Spleen (tissue), 7 donors: ENCODE measurements around the gene ALS2.

Experiments
- POLR2AphosphoS5 ChIP-seq, 3 donors: sonication (generic); formaldehyde crosslinking; IDR thresholded peaks; one replicate each; pipeline ENCODE4 v1.5.1; 2017; ENCODE audit warnings: antibody characterized with exemption in 3 of 3
- TF ChIP-seq, protein P1 (sequence below), 11 experiments: fragments of 200-600 bp in 7 of 11; fragments of 450-650 bp in 4 of 11; sonication (generic) in 4 of 11; IDR thresholded peaks in 8 of 11; conservative IDR thresholded peaks in 3 of 11; 1 replicate in 7 of 11; 2 replicates in 4 of 11; pipeline versions ENCODE4 v1.4.0 to v1.8.0; 2016 to 2021; ENCODE audit warnings: antibody characterized with exemption in 11 of 11, inconsistent platforms in 4 of 11, mild to moderate bottlenecking in 1 of 11
- donor health status: DM: no; HTN: no; CAD: no; lungs with moderate emphysema.
- donor health status: DM: no; HTN: no; CAD: no.
- donor health status: DM: no; HTN: no; CAD: no.

DNA sequence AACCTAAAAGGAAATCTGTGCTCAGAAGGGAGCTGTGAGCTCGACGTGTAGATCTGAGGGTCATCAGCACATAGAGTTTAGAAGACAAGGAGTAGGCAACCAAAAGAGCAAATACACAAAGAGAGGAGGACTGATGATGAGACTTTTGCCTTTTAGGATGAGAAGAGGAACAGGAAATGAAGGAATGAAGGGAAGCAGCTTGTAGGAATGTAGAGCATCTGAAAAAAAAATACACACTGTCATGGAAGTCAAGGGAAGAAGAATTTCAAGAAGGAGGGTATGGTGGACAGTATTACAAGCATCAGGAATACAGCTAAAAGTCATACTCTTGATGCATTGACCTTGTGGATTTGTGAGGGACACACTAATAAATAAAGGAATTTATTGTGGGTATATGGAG, 47.5 kb upstream of the ALS2 start:
- TF ChIP-seq POLR2AphosphoS5 (IDR thresholded peaks at IDR 0.05) = no peak
- TF ChIP-seq, protein P1, sequence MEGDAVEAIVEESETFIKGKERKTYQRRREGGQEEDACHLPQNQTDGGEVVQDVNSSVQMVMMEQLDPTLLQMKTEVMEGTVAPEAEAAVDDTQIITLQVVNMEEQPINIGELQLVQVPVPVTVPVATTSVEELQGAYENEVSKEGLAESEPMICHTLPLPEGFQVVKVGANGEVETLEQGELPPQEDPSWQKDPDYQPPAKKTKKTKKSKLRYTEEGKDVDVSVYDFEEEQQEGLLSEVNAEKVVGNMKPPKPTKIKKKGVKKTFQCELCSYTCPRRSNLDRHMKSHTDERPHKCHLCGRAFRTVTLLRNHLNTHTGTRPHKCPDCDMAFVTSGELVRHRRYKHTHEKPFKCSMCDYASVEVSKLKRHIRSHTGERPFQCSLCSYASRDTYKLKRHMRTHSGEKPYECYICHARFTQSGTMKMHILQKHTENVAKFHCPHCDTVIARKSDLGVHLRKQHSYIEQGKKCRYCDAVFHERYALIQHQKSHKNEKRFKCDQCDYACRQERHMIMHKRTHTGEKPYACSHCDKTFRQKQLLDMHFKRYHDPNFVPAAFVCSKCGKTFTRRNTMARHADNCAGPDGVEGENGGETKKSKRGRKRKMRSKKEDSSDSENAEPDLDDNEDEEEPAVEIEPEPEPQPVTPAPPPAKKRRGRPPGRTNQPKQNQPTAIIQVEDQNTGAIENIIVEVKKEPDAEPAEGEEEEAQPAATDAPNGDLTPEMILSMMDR (IDR thresholded peaks at IDR 0.05 in 8 of 11, conservative IDR thresholded peaks at IDR 0.05 in 3 of 11) = no peak
